Tongue (tissue), 2 donors: ENCODE results near the gene RUBCN. TPM values are rescaled to one million over a fixed set of nuclear protein-coding genes. Genes with fewer than 3 reads are reported as not detected.
"Not testable (repeated sequence)": the region's sequence is repeated elsewhere in the genome, so short reads cannot be mapped to it uniquely, and the experiment has no call there.

ENCODE experiments used
- DNase-seq: peaks from one replicate; pipeline ENCODE4 v3.0.0-alpha.2; 2015
- total RNA-seq: library from RNA; depleted of rRNA; stranded (reverse); fragments of >200 nt; gene quantifications from one replicate; pipeline ENCODE4 v1.2.3, GENCODE V29; 2014

The RUBCN gene
- total RNA-seq, 1 donor from 2014 or later = 11.5 TPM

- DNase-seq = not testable (repeated sequence)
Observed at GRCh38 chr3:197657541-197658292, 79.0 kb downstream of the RUBCN start.

DNA sequence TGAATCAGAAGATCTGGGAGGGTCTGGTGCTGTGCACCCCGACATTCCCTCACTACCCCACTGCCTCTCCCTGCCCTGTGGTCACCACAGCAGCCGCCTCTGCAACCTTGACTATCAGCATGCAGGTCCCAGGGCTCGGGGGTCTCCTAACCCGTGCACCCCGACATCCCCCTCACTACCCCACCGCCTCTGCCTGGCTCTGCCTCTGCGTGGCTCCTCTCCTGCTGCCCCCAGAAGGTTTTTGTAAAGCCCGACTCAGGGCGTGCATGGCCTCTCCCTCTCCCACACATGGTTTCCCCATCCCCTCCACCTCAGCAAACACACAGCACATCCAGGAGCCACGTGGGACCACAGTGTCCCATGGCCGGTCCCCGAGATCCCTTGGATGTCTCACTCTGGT is 79.7 kb downstream of the RUBCN start:
- DNase-seq = not testable (repeated sequence)

- DNase-seq = not testable (repeated sequence)
Observed at GRCh38 chr3:197656129-197656528, 80.6 kb downstream of the RUBCN start.

- DNase-seq = not testable (repeated sequence)
Observed at GRCh38 chr3:197654998-197655330, 81.7 kb downstream of the RUBCN start.

- not testable (repeated sequence) for DNase-seq
Observed at GRCh38 chr3:197654090-197654997, 82.4 kb downstream of the RUBCN start.

DNA sequence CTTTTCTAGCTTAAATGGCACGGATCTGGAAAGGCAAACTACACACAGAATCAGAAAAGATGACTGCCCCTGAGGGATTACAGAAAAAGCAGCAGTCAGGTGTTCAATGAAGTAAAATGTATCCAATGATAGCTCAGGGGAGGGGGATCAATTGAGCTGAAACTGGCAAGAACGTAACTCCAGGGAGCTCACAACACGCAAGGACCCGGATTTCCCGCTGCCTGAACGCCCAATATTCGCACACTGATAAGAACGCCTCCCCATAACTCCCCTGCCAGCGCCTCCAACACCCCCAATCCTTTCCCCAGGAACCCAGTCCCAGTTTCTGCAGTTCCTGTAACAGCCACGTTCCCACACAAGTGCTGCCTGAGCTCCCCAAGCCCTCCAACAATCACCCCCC is 83.8 kb downstream of the RUBCN start:
- not testable (repeated sequence) for DNase-seq

GRCh38 chr3:197647649-197648048 is 89.1 kb downstream of the RUBCN start:
- not testable (repeated sequence) for DNase-seq

DNA sequence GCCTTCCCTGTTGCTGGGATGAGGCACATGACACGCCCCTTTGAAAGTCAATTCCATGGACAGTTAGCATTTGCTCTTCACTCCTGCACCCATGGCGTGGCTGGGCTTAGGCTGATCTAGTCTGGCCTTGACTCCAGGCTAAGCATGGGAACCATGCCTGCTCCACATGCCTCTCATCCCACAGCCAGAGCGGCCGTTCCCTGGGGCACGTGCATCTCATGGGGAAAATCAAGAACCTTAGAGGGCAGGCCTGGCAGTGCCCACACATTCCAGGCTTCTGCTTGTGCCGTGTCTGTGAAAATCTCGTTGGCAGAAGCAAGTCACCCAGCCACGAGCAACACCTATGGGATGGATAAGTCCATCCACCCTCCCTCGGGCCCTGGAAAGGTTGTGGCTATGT is 89.5 kb downstream of the RUBCN start:
- not testable (repeated sequence) for DNase-seq

DNA sequence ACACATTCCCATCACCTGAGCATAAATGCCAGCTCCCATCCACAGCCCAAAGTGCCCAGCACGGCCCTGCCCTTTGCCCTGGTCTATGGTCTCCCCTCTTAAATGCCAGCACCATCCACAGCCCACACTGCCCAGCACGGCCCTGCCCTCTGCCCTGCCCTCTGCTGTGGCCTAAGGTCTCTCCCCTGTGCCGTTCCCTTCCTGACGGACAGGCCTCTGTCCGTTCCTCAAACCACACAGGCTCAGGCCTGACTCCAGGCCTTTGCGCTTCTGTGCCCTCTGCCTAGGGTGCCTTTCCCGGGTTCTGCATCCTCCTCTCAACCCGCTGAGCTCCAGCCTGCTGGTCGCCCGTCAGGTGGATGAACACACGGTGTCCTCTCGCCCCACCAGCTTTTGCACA is 90.4 kb downstream of the RUBCN start:
- not testable (repeated sequence) for DNase-seq

- DNase-seq = not testable (repeated sequence)
Observed at GRCh38 chr3:197637556-197637955, 99.1 kb downstream of the RUBCN start.

- DNase-seq = not testable (repeated sequence)
Observed at GRCh38 chr3:197631989-197632388, 104.7 kb downstream of the RUBCN start.

DNA sequence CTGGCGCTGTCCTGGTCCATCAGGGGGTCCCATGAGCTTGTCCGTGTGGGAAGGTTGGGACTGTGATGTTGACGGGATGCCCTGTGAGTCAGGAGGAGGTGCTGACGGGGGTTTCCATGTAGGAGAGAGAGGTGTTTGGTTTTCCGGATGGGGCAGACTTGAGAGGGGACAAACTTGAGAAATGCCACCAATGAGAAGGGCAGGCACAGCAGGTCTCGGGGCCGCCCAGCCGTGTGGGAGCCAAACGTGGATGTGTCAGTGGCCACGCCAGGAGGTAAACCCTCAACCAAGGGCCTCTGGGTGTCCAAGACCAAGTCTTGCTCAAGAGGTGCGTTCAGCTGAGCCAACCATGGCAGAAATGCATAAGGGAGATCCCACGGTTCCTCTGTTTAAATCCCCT is 105.9 kb downstream of the RUBCN start:
- not testable (repeated sequence) for DNase-seq

GRCh38 chr3:197629286-197629685 is 107.4 kb downstream of the RUBCN start:
- DNase-seq = not testable (repeated sequence)

GRCh38 chr3:197627772-197628523 is 108.8 kb downstream of the RUBCN start:
- peak; percentile 87 for DNase-seq

DNA sequence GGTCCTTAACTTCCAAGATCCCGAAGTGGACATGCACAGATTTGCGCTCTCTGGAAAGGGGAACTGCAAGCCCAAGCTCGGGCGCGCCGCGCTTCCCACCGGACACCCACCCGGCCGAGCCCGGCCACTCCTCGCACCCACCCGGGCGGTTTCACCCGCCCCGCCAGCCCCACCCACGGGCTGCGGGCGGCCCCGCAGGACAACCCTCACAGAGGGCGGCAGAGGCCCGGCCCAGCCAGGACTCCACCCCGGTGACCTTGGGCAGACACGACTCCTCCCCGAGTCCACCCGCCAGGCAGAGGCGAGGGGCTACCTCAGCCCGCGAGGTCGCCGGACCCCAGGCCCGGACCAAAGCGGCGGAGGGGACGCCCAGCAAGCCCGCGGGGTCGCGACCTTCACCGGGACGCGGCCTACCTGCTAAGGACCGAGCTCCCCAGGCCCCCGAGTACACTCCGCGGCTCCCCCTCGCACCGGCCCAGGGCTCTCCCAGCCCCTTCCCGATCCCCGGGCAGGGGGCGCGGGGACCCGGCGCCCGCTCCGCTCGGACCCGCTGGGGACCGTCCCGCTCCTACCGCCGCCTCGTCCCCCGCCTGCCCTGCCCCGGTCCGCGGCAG is 109.4 kb downstream of the RUBCN start:
- not testable (repeated sequence) for DNase-seq

DNA sequence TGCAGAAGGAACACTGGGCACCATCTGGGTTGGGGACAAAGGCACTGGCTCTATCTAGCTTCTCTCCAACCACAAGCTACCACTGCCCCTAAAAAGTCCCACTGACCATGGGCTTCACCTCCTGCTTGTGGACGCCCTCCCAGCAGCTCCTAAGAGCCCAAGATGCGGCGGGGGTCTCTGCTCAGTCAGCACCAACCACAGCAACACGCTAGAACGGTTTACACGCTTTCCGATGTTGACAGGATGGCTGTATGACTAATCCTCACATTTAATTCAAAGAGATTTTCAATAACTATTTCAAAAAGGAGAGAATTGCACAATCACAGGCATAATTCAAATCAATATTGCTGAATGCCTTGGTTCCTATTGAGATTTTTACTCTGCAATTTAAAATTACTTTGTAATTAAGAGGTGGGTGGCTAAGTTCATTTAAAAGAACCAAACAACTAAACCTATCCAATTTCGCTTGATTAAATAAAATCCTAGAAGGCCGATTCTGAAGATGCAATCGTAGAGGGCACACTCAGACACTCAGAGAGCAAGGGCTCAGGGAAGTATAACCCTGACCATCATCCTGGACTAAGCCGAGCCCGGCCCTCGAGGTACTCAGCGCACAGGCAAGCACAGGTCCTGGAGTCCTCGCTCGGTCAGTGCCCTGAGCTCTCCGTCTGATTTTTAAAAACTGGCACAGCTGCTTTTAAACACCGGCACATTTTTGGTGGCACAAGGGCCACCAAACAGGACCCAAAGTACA is 110.1 kb downstream of the RUBCN start:
- not testable (repeated sequence) for DNase-seq

GRCh38 chr3:197621478-197621877 is 115.2 kb downstream of the RUBCN start:
- DNase-seq = not testable (repeated sequence)
